Measurements from ENCODE around the gene ZDHHC16.

GRCh38 chr10:97416565-97416964 lies 29.4 kb upstream of the ZDHHC16 start:
- TF ChIP-seq CTCF (IDR thresholded peaks at IDR 0.05) = no peak
- TF ChIP-seq ZFX (IDR thresholded peaks at IDR 0.05; ENCODE audit: borderline replicate concordance) = no peak
